ENCODE measurements around the gene SORBS1.
A peak's percentile ranks its signal among the peaks of the same experiment; 100 is the strongest.

SORBS1 gene

DNA sequence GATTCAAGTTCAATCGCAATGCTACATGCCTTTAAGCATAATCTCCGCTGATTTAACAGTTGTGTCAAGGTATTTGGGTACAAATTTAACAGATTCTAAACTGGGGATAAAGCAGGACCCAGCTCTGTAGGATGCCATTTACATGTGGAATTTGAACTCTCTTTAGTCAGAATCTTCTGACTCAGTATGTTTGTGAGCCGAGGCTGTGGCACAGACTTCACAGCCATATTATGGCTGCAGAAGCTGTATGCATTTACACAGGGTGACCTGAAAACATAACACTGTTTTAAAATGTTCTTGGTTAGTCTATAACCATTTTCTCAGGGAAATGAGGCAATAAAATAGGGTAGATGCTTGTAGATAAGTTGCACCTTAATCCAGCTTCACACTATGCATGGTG is 279.1 kb downstream of the SORBS1 start:
- no peak overlapping the region for H3K27ac ChIP-seq (ENCODE audit: low read depth, low read length)
- H3K4me1 ChIP-seq (ENCODE audit: control insufficient read depth, insufficient read depth, low read length): peaks cover 38% of the 10 kb centered on the region
- H3K36me3 ChIP-seq (ENCODE audit: control insufficient read depth, insufficient read depth, low read length): peaks cover 15% of the 10 kb centered on the region
- H3K9ac ChIP-seq (ENCODE audit: low read depth, low read length): no peak overlapping the region
- no peaks in the 10 kb centered on the region for H3K27me3 ChIP-seq (ENCODE audit: control insufficient read depth, insufficient read depth, low read length)
- no peaks in the 10 kb centered on the region for H3K9me3 ChIP-seq (ENCODE audit: control insufficient read depth, insufficient read depth, low read length)
- no peak overlapping the region for H3K4me3 ChIP-seq (ENCODE audit: low read depth, low read length)

DNA sequence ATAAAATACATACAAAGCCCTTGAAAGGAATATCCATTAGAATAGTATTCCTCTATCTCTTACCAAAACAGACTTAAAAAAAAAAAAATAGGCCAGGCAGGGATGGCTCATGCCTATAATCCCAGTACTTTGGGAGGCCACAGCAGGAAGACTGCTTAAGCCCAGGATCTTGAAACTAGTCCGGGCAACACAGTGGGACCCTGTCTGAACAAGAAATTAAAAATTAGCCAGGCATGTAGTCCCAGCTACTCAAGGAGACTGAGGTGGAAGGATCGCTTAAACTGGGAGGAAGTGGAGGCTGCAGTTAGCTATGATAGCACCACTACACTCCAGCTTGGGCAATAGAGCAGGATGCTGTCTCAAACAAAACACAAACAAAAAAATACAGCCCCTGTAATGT is 280.0 kb downstream of the SORBS1 start:
- Histone ChIP-seq H3K4me1 (ENCODE audit: control insufficient read depth, insufficient read depth, low read length) (peaks cover 34% of the 10 kb centered on the region), H3K4me3 (ENCODE audit: low read depth, low read length) (no peak overlapping the region), H3K36me3 (ENCODE audit: control insufficient read depth, insufficient read depth, low read length) (peaks cover 15% of the 10 kb centered on the region), H3K9me3 (ENCODE audit: control insufficient read depth, insufficient read depth, low read length) (no peaks in the 10 kb centered on the region), H3K27ac (ENCODE audit: low read depth, low read length) (no peak overlapping the region), H3K9ac (ENCODE audit: low read depth, low read length) (no peak overlapping the region), H3K27me3 (ENCODE audit: control insufficient read depth, insufficient read depth, low read length) (no peaks in the 10 kb centered on the region)

DNA sequence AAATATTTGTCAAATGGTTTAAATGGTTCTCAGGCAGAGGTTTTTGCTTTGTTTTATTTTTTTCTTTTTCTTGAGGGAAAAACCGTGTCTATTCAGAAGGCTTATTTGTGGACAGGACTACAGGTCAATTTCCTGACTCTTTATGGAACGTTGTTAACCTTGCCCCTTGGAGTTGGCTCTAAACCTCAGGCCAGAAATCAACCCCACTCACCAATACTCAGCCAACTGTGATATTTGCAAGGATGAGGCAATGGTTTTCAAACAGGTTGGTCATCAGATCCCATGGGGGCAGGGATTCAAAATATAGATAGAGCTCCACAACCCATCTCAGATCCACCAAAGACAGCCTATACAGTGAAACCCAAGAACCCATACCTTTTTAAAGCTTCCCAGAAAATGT is 280.5 kb downstream of the SORBS1 start:
- Histone ChIP-seq H3K9me3 (ENCODE audit: control insufficient read depth, insufficient read depth, low read length) (no peaks in the 10 kb centered on the region), H3K4me1 (ENCODE audit: control insufficient read depth, insufficient read depth, low read length) (peaks cover 37% of the 10 kb centered on the region), H3K27ac (ENCODE audit: low read depth, low read length) (no peak overlapping the region), H3K36me3 (ENCODE audit: control insufficient read depth, insufficient read depth, low read length) (peaks cover 13% of the 10 kb centered on the region), H3K9ac (ENCODE audit: low read depth, low read length) (no peak overlapping the region), H3K27me3 (ENCODE audit: control insufficient read depth, insufficient read depth, low read length) (no peaks in the 10 kb centered on the region), H3K4me3 (ENCODE audit: low read depth, low read length) (no peak overlapping the region)

DNA sequence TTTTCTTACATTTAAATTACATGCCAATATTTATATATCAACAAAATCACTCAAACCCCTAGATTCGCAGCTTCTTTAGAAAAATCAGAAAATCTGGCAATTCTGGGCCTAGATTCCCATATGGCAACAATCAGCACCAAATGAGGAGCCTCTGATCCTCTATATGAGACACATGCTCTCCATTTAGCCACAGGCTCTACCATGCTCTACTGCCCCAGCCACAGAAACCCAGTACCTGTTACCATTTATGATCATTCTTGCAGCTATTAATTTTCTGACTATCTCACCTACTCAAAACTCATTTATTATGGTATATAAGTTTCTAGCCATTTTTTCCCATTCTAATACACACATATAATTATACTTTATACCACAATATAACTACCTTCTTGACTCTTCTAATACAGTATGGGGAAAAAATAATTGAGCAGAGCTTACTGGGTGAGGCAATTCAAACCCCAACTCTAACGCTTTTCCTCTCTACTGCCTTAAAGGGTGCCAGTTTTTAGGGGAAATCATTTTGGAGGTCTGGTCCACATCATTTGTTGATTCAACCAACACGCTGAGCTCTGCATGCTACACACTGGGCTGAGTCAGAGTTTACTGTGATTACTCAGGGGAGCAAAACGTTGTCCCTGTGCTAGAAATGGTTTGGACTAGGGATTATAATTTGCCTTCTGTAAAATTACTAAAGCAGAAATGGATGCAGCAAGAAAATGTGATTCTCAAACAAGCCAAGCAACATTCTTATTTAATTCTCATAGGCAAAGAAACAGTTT is 281.9 kb downstream of the SORBS1 start:
- Histone ChIP-seq H3K27ac (ENCODE audit: low read depth, low read length) (no peak overlapping the region), H3K36me3 (ENCODE audit: control insufficient read depth, insufficient read depth, low read length) (peaks cover 5% of the 10 kb centered on the region), H3K27me3 (ENCODE audit: control insufficient read depth, insufficient read depth, low read length) (no peaks in the 10 kb centered on the region), H3K4me1 (ENCODE audit: control insufficient read depth, insufficient read depth, low read length) (peaks cover 44% of the 10 kb centered on the region), H3K9me3 (ENCODE audit: control insufficient read depth, insufficient read depth, low read length) (no peaks in the 10 kb centered on the region), H3K4me3 (ENCODE audit: low read depth, low read length) (no peak overlapping the region), H3K9ac (ENCODE audit: low read depth, low read length) (no peak overlapping the region)

DNA sequence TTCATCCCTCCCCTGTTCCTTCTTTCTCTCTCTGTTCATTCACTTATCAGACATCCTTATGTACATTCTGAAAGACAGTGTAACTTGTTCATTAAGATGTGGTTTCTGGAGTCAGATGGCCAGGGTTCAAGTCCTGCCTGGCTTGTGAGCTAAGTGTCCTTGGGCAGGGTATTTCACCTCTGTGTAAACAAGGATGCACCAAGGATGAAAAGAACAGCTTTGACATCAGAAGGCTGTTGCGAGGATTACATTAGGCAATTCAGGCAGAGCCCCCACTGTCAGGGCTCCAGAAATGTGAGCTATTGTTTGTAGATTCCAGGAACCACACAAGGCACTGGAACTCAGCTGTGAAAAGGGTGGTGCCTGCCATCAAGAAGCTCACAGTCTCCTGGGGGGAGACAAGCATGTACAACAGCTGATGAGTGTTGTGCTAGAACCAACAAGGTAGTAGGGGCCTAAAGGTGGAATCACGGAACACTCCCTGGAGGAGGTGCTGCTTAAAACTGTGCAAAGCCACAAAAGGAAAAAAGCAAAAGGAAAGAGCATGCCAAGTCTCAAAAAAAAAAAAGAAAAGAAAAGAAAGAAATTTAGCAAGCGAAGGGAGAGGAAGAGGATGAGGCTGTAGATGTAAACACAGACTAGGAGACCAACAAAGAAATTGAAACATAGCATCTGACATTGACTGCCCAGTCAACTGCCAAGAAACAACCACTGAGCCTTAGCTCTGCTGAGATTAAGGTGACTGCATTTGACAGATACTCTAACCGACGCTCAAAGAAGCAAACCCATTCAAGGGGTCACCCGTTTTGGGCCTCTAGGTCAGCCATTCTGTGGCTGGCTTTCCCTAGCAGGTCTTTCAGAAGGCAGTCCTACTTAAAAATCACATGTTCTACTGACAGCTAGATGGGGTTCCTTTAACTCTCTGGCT is 282.8 kb downstream of the SORBS1 start:
- Histone ChIP-seq H3K9me3 (ENCODE audit: control insufficient read depth, insufficient read depth, low read length) (no peaks in the 10 kb centered on the region), H3K36me3 (ENCODE audit: control insufficient read depth, insufficient read depth, low read length) (peaks cover 2% of the 10 kb centered on the region), H3K9ac (ENCODE audit: low read depth, low read length) (no peak overlapping the region), H3K27ac (ENCODE audit: low read depth, low read length) (peak overlapping the region; percentile 23), H3K4me1 (ENCODE audit: control insufficient read depth, insufficient read depth, low read length) (peaks cover 52% of the 10 kb centered on the region), H3K4me3 (ENCODE audit: low read depth, low read length) (no peak overlapping the region), H3K27me3 (ENCODE audit: control insufficient read depth, insufficient read depth, low read length) (no peaks in the 10 kb centered on the region)

DNA sequence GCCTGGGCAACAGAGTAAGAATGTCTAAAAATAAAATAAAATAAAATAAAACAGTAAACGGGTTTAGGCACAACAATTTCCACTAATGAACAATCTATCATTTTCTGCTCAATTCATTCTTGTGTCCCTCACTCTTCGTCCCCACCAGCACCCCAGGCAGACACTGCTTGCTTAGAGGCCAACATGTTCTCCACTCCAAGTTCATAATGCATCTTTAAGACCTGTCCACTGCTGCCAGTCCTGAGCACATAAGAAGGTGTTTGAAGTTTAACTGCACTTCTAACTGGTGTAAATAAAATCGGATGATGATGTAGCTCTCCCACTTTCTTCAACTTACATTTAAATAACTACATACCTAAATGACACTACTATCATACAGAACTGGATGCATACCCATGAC is 283.6 kb downstream of the SORBS1 start:
- peaks cover 54% of the 10 kb centered on the region for H3K4me1 ChIP-seq (ENCODE audit: control insufficient read depth, insufficient read depth, low read length)
- H3K27ac ChIP-seq (ENCODE audit: low read depth, low read length): no peak overlapping the region
- no peaks in the 10 kb centered on the region for H3K27me3 ChIP-seq (ENCODE audit: control insufficient read depth, insufficient read depth, low read length)
- no peak overlapping the region for H3K9ac ChIP-seq (ENCODE audit: low read depth, low read length)
- no peaks in the 10 kb centered on the region; the same call in 1 of the 2 replicates for H3K36me3 ChIP-seq (ENCODE audit: control insufficient read depth, insufficient read depth, low read length)
- no peak overlapping the region for H3K4me3 ChIP-seq (ENCODE audit: low read depth, low read length)
- no peaks in the 10 kb centered on the region for H3K9me3 ChIP-seq (ENCODE audit: control insufficient read depth, insufficient read depth, low read length)

DNA sequence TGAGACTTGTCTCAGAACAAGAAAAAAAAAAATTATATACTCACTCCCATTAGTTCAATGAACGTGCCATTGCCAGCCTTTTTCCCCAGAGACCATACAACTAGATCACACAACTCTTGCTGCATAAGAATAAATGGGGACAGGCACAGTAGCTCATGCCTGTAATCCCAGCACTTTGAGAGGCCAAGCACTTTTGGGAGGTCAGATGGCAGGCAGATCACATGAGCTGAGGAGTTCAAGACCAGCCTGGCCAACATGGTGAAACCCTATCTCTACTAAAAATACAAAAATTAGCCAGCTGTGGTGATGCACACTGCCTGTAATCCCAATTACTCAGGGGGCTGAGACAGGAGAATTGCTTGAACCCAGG is 284.0 kb downstream of the SORBS1 start:
- Histone ChIP-seq H3K9me3 (ENCODE audit: control insufficient read depth, insufficient read depth, low read length) (no peaks in the 10 kb centered on the region), H3K27me3 (ENCODE audit: control insufficient read depth, insufficient read depth, low read length) (no peaks in the 10 kb centered on the region), H3K27ac (ENCODE audit: low read depth, low read length) (no peak overlapping the region), H3K9ac (ENCODE audit: low read depth, low read length) (no peak overlapping the region), H3K36me3 (ENCODE audit: control insufficient read depth, insufficient read depth, low read length) (no peaks in the 10 kb centered on the region; the same call in 1 of the 2 replicates), H3K4me3 (ENCODE audit: low read depth, low read length) (no peak overlapping the region), H3K4me1 (ENCODE audit: control insufficient read depth, insufficient read depth, low read length) (peaks cover 52% of the 10 kb centered on the region)

DNA sequence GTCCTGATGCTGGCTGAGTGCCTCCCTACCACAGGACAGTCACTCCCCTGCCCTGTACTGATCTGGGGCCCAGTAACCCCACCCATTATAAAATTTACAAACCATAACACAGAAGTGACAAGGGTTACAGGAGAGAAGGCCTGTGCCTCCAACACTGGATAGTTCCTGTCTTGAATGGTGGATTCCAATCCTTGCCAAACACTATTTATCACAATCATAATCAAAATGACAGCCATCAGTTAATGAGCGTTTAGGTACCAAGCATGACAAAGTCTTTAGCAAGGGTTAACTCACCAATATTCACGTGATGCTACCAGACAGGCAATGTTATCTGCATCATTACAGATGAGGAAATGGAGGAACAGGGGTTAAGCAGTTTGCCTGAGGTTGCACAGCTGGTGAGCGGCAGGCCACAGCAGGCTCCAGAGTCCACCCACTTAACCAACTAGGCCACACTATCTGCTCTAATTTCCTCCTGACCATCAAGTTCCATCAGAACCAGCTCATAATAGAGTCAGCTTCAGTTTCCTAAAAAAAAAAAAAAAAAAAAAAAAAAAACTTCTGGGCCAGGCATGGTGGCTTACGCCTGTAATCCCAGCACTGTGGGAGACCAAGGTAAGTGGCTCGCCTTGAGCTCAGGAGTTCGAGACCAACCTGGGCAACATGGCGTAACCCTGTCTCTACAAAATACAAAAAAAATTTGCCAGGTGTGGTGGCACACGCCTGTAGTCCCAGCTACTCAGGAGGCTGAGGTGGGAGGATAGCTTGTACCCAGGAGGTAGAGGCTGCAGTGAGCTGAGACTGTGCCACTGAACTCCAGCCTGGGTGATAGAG is 284.6 kb downstream of the SORBS1 start:
- H3K27ac ChIP-seq (ENCODE audit: low read depth, low read length): no peak overlapping the region

DNA sequence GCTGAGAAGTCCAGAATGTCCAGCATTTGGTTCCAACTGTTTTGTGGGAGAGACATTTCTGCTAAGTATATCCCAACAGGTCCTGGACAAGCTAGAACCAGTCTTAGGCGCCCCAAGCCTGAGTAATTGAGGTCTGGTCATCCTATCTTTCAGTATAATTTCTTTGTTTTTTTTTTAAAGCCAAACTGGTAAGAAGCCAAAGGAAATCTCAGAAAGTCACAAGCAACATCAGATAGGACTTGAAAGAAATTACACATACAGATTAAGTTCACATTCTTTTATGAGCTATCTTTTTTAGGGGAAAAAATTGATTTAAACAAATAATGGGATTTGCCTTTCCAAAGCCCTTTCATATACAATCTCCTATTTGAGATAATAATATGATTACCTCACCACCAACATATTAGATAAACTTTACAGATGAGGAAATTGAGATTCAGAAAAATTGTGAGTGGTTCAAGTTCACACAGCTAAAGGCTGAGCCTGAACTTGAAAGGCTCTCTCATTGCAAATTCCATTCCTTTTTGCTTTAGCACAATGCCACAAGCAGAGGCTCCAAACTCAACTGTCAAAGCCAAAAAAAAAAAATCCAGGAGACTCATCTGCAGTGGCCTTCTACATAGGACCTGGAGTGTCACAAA is 285.3 kb downstream of the SORBS1 start:
- Histone ChIP-seq H3K4me1 (ENCODE audit: control insufficient read depth, insufficient read depth, low read length) (peaks cover 44% of the 10 kb centered on the region), H3K27me3 (ENCODE audit: control insufficient read depth, insufficient read depth, low read length) (no peaks in the 10 kb centered on the region), H3K9ac (ENCODE audit: low read depth, low read length) (no peak overlapping the region), H3K27ac (ENCODE audit: low read depth, low read length) (no peak overlapping the region), H3K9me3 (ENCODE audit: control insufficient read depth, insufficient read depth, low read length) (no peaks in the 10 kb centered on the region), H3K4me3 (ENCODE audit: low read depth, low read length) (no peak overlapping the region), H3K36me3 (ENCODE audit: control insufficient read depth, insufficient read depth, low read length) (peaks cover 6% of the 10 kb centered on the region)

More for the DNA sequence above, 284.6 kb downstream of the SORBS1 start:
- no peaks in the 10 kb centered on the region for H3K9me3 ChIP-seq (ENCODE audit: control insufficient read depth, insufficient read depth, low read length)
- H3K4me3 ChIP-seq (ENCODE audit: low read depth, low read length): no peak overlapping the region
- no peaks in the 10 kb centered on the region for H3K27me3 ChIP-seq (ENCODE audit: control insufficient read depth, insufficient read depth, low read length)
- peaks cover 3% of the 10 kb centered on the region for H3K36me3 ChIP-seq (ENCODE audit: control insufficient read depth, insufficient read depth, low read length)
- H3K4me1 ChIP-seq (ENCODE audit: control insufficient read depth, insufficient read depth, low read length): peaks cover 49% of the 10 kb centered on the region
- H3K9ac ChIP-seq (ENCODE audit: low read depth, low read length): no peak overlapping the region

All from HUES48 (cell line).